HepG2 (cell line): Measurements from ENCODE around the gene FGFBP2. TPM values are rescaled to one million over a fixed set of nuclear protein-coding genes. Genes with fewer than 3 reads are reported as not detected.

ENCODE experiments used
- ATAC-seq: fragments of 200-7000 bp; cut with Tn5 transposase; 3 replicates; pipeline ENCODE4 v1.9.1; 2020; ENCODE audit warnings: mild to moderate bottlenecking, moderate library complexity
- BruUV-seq: library from RNA; stranded (reverse); fragments of 400-500 nt; replicated peaks from 2 replicates; lab custom pipeline; 2021; lab: Mats Ljungman, UMichigan
- CTCF ChIA-PET: fragments of 300-600 bp; formaldehyde crosslinking; extraction: SDS; loops from one replicate; lab custom pipeline; 2021; ENCODE audit warnings: low total read pairs, inconsistent platforms, low intra/inter-chr PET ratio; lab: Yijun Ruan, JAX
- POLR2A ChIA-PET: fragments of 350-600 bp; sonication (Branson Sonifier 250); formaldehyde crosslinking; loops from one replicate; lab custom pipeline; 2020; ENCODE audit warnings: antibody characterized with exemption, inconsistent platforms; lab: Yijun Ruan, JAX
- DNase-seq: peaks from one replicate; pipeline ENCODE4 v3.0.0-alpha.2; 2015; ENCODE audit warnings: low spot score
- FAIRE-seq: peaks from 3 replicates; lab custom pipeline; 2011; peaks lifted over from hg19 to GRCh38; lab: Jason Lieb, UNC
- H2AFZ ChIP-seq: one replicate; pipeline ENCODE4 v1.6.1; 2011; ENCODE audit warnings: low read length, inconsistent platforms
- H3K27ac ChIP-seq: fragments of 300-600 bp; 3 replicates; pipeline ENCODE4 v1.8.0; 2011; ENCODE audit warnings: mixed run types, mild to moderate bottlenecking, mixed read lengths, low read length, inconsistent platforms; ENCODE audit not compliant: insufficient read depth; ENCODE audit errors: extremely low read length
- H3K27me3 ChIP-seq, 2 experiments: fragments of 200-600 bp in 1 of 2; 2 replicates in 1 of 2; 3 replicates in 1 of 2; pipeline versions ENCODE4 v1.6.0 to v1.8.0; 2011; ENCODE audit warnings: low read length in 2 of 2, mild to moderate bottlenecking in 2 of 2, moderate library complexity in 2 of 2, inconsistent platforms in 1 of 2; ENCODE audit not compliant: insufficient read depth in 2 of 2, control insufficient read depth in 1 of 2
- H3K36me3 ChIP-seq, 2 experiments: fragments of 200-600 bp in 1 of 2; replicated peaks in 1 of 2; 2 replicates in 1 of 2; 3 replicates in 1 of 2; pipeline versions ENCODE4 v1.5.1 to v1.8.0; 2011; ENCODE audit warnings: low read length in 2 of 2, inconsistent platforms in 1 of 2; ENCODE audit not compliant: insufficient read depth in 2 of 2, control insufficient read depth in 1 of 2
- H3K4me1 ChIP-seq: 2 replicates; pipeline ENCODE4 v1.5.1; 2012; ENCODE audit warnings: low read length, inconsistent platforms; ENCODE audit not compliant: insufficient read depth
- H3K4me2 ChIP-seq: 2 replicates; pipeline ENCODE4 v1.6.0; 2011; ENCODE audit warnings: low read depth, low read length, inconsistent platforms
- H3K4me3 ChIP-seq, 3 experiments: fragments of 200-600 bp in 1 of 3; sonication (generic), shearing (Covaris generic) in 1 of 3; replicated peaks in 1 of 3; 2 replicates each; pipeline ENCODE4 v1.5.1; 2011 to 2016; ENCODE audit warnings: low read length in 3 of 3, inconsistent platforms in 2 of 3, low read depth in 2 of 3, mild to moderate bottlenecking in 2 of 3, control low read depth in 1 of 3, mixed read lengths in 1 of 3; ENCODE audit not compliant: insufficient read depth in 1 of 3
- H3K79me2 ChIP-seq: one replicate; pipeline ENCODE4 v1.6.1; 2011; ENCODE audit warnings: low read length, inconsistent platforms; ENCODE audit not compliant: insufficient read depth
- H3K9ac ChIP-seq: 2 replicates; pipeline ENCODE4 v1.6.0; 2011; ENCODE audit warnings: mild to moderate bottlenecking, low read depth, low read length, inconsistent platforms; ENCODE audit not compliant: insufficient read depth
- H3K9me3 ChIP-seq: 2 replicates; pipeline ENCODE4 v1.5.1; 2012; ENCODE audit warnings: mild to moderate bottlenecking, low read length
- H4K20me1 ChIP-seq: 2 replicates; pipeline ENCODE4 v1.6.0; 2011; ENCODE audit warnings: inconsistent platforms, mild to moderate bottlenecking, low read length, moderate library complexity; ENCODE audit not compliant: insufficient read depth
- AKAP8 ChIP-seq: sonication (generic); formaldehyde crosslinking; IDR thresholded peaks from 2 replicates; pipeline ENCODE4 v1.5.1; 2020; ENCODE audit warnings: mild to moderate bottlenecking, missing genetic modification reagents
- NFE2L1 ChIP-seq: sonication (generic); formaldehyde crosslinking; IDR thresholded peaks from 2 replicates; pipeline ENCODE4 v1.4.0; 2020; ENCODE audit warnings: missing genetic modification reagents, mild to moderate bottlenecking, borderline replicate concordance
- POLR2AphosphoS2 ChIP-seq: IDR thresholded peaks from 2 replicates; pipeline ENCODE4 v1.6.1; 2011; ENCODE audit warnings: low read depth, low read length, improper control_type of control experiment
- REPIN1 ChIP-seq: sonication (generic); formaldehyde crosslinking; IDR thresholded peaks from 2 replicates; pipeline ENCODE4 v1.8.0; 2022; ENCODE audit warnings: missing genetic modification reagents, low read depth, mild to moderate bottlenecking, borderline replicate concordance
- SRSF9 ChIP-seq: fragments of 200-400 bp; formaldehyde crosslinking; IDR thresholded peaks from 2 replicates; pipeline ENCODE4 v1.6.1; 2018; ENCODE audit warnings: borderline replicate concordance, mild to moderate bottlenecking, low read depth, low read length; ENCODE audit not compliant: insufficient read depth, poor library complexity, severe bottlenecking
- TCF12 ChIP-seq, 2 experiments: fragments of 450-650 bp in 1 of 2; sonication (generic) in 1 of 2; formaldehyde crosslinking in 1 of 2; IDR thresholded peaks; 2 replicates each; pipeline versions ENCODE4 v1.6.1 to v1.8.0; 2017 to 2022; ENCODE audit warnings: antibody characterized with exemption in 1 of 2, mild to moderate bottlenecking in 1 of 2, missing genetic modification reagents in 1 of 2, moderate library complexity in 1 of 2
- ZC3H4 ChIP-seq: sonication (generic); formaldehyde crosslinking; IDR thresholded peaks from 2 replicates; pipeline ENCODE4 v1.4.0; 2020; ENCODE audit warnings: missing genetic modification reagents, borderline replicate concordance
- ZNF570 ChIP-seq: sonication (generic); formaldehyde crosslinking; IDR thresholded peaks from 2 replicates; pipeline ENCODE4 v1.4.0; 2020; ENCODE audit warnings: mild to moderate bottlenecking, missing genetic modification reagents, borderline replicate concordance
- ZSCAN25 ChIP-seq: sonication (generic); formaldehyde crosslinking; IDR thresholded peaks from 2 replicates; pipeline ENCODE4 v1.8.0; 2022; ENCODE audit warnings: mild to moderate bottlenecking, missing genetic modification reagents
- WGBS: methylation state at CpG from one replicate; pipeline ENCODE4 v1.1.6; 2017; ENCODE audit warnings: low lambda C conversion rate; 5-methylcytosine and 5-hydroxymethylcytosine counted together
- in situ Hi-C: cut with HindIII; loops from 2 replicates; pipeline ENCODE4 v1.10.0; 2017; ENCODE audit warnings: low pct_unique_long_range_greater_than_20kb; ENCODE audit not compliant: extremely low pct_ligation_motif_present
- intact Hi-C: fragments of 100-400 bp; cut with micrococcal nuclease; formaldehyde crosslinking; loops from one replicate; pipeline ENCODE4 v1.10.0; 2022; ENCODE audit not compliant: unreplicated experiment
- polyA plus RNA-seq, 8 experiments: library from polyadenylated mRNA; depleted of rRNA in 3 of 8; stranded (reverse) in 7 of 8; unstranded in 1 of 8; fragments of >200 nt; fragmentation: Illumina TruSeq in 4 of 8; extraction: Trizol in 4 of 8; gene quantifications; 2 replicates each; pipeline versions ENCODE4 v1.2.1 to v1.2.3, GENCODE V29; 2011 to 2016; ENCODE audit warnings: low read depth in 4 of 8, missing spikeins in 1 of 8, mixed read lengths in 1 of 8; ENCODE audit not compliant: insufficient read depth in 1 of 8
- total RNA-seq, 5 experiments: library from RNA; depleted of rRNA; stranded (reverse); fragments of >200 nt; fragmentation: Illumina TruSeq; extraction: Trizol; gene quantifications; 2 replicates each; pipeline ENCODE4 v1.2.3, GENCODE V29; 2016; ENCODE audit warnings: low read depth in 1 of 5
- TF ChIP-seq, protein P1 (sequence below): sonication (generic); formaldehyde crosslinking; IDR thresholded peaks from 2 replicates; pipeline ENCODE4 v1.4.0; 2020; ENCODE audit warnings: missing genetic modification reagents

FGFBP2 gene
- total and polyA plus RNA-seq, 2 of the 13 experiments (the other 11 are each of a cell fraction or from before 2014, with no cell fraction given) = not detected

- TF ChIP-seq SRSF9 (no peak), AKAP8 (CRISPR knock-in tag) (no peak), REPIN1 (no peak), NFE2L1 (no peak), ZC3H4 (CRISPR knock-in tag) (no peak), ZNF570 (no peak), TCF12 (IDR thresholded peaks at IDR 0.05) (no peak), TCF12 (CRISPR knock-in tag; IDR thresholded peaks at IDR 0.05) (no peak), ZSCAN25 (CRISPR knock-in tag) (no peak), POLR2AphosphoS2 (no peak)
- TF ChIP-seq, protein P1, sequence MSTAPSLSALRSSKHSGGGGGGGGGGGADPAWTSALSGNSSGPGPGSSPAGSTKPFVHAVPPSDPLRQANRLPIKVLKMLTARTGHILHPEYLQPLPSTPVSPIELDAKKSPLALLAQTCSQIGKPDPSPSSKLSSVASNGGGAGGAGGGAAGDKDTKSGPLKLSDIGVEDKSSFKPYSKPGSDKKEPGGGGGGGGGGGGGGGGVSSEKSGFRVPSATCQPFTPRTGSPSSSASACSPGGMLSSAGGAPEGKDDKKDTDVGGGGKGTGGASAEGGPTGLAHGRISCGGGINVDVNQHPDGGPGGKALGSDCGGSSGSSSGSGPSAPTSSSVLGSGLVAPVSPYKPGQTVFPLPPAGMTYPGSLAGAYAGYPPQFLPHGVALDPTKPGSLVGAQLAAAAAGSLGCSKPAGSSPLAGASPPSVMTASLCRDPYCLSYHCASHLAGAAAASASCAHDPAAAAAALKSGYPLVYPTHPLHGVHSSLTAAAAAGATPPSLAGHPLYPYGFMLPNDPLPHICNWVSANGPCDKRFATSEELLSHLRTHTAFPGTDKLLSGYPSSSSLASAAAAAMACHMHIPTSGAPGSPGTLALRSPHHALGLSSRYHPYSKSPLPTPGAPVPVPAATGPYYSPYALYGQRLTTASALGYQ (CRISPR knock-in tag) = no peak
- Histone ChIP-seq H3K27ac (no peak overlapping the region), H3K4me1 (no peaks in the 10 kb centered on the region), H3K36me3 (no peaks in the 10 kb centered on the region), H4K20me1 (no peaks in the 10 kb centered on the region), H2AFZ (no peak overlapping the region), H3K9me3 (no peaks in the 10 kb centered on the region), H3K27me3 (no peaks in the 10 kb centered on the region), H3K9ac (no peak overlapping the region), H3K4me3 (no peak overlapping the region), H3K4me2 (no peak overlapping the region), H3K79me2 (no peaks in the 10 kb centered on the region)
- no peak for DNase-seq
- WGBS = 41% methylated on average over 5 of the region's 5 CpGs
- intact Hi-C loops (no loop called here), in situ Hi-C loops (no loop called here)
- no peak for FAIRE-seq
- ATAC-seq = no peak
- POLR2A ChIA-PET = no interaction called here
- BruUV-seq = no TSS peak
- CTCF ChIA-PET = no interaction called here
Measured at GRCh38 chr4:16007471-16008095, 44.6 kb upstream of the FGFBP2 start.
